Measurements from ENCODE around the gene TMEM217.
A peak's percentile ranks its signal among the peaks of the same experiment; 100 is the strongest.

Gene TMEM217

DNA sequence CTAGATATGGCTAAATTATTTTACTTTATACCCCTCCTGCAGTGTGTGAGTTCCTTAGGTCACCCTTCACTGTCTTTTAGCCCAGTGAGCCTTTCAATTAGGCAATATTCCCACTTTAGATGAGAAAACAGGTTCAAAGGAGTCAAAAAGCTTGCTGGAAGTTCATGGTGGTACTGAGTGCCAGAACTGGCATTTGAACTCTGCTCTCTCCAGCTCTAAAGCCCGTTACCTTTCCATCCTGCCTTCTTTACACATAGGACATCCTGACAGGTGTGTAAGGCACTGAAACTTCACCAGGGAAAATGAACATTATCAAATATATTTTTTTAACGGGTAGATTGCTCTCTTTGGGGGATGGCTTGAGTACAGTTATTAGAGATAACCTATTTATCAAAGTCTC is 11.2 kb upstream of the TMEM217 start:
- DNase-seq (ENCODE audit: insufficient read length, low spot score), result no peak
- TF ChIP-seq SPI1 (IDR thresholded peaks at IDR 0.05; ENCODE audit: low read depth, low read length), result no peak
- no peak for TF ChIP-seq POU2F2 (IDR thresholded peaks at IDR 0.05; ENCODE audit: low read depth, low read length)
- no peak for TF ChIP-seq PAX5 (IDR thresholded peaks at IDR 0.05; ENCODE audit: insufficient read depth, low read length, severe bottlenecking)
- TF ChIP-seq POLR2A (IDR thresholded peaks at IDR 0.05; ENCODE audit: low read depth, low read length), result no peak
- TF ChIP-seq TAF1 (IDR thresholded peaks at IDR 0.05; ENCODE audit: low read depth, low read length), result no peak
- TF ChIP-seq POLR2AphosphoS5 (IDR thresholded peaks at IDR 0.05; ENCODE audit: low read depth, low read length), result no peak
- FAIRE-seq, result no peak

DNA sequence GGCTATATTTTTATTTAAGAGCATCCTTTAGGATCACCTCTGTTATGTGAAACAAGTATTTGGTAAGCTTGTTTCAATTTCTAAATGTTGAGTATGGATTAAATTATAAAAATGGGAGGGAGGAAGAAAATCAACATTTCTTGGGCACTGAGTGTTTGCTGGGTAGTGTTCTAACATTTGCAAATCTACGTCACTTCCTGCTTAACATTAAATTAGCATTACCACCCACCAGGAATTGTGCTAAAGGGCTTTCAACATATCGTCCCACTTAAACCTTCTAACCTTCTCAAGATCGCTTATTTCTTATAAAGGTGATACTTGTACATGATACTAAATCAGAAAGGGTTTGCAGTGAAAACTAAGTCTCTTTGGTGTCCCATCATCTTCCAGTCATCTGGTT is 7.9 kb upstream of the TMEM217 start:
- TF ChIP-seq POU2F2 (IDR thresholded peaks at IDR 0.05; ENCODE audit: low read depth, low read length) (no peak), PAX5 (IDR thresholded peaks at IDR 0.05; ENCODE audit: insufficient read depth, low read length, severe bottlenecking) (no peak), POLR2A (IDR thresholded peaks at IDR 0.05; ENCODE audit: low read depth, low read length) (no peak), POLR2AphosphoS5 (IDR thresholded peaks at IDR 0.05; ENCODE audit: low read depth, low read length) (no peak), SPI1 (IDR thresholded peaks at IDR 0.05; ENCODE audit: low read depth, low read length) (no peak), TAF1 (IDR thresholded peaks at IDR 0.05; ENCODE audit: low read depth, low read length) (no peak)
- FAIRE-seq (no peak), DNase-seq (ENCODE audit: insufficient read length, low spot score) (no peak)

DNA sequence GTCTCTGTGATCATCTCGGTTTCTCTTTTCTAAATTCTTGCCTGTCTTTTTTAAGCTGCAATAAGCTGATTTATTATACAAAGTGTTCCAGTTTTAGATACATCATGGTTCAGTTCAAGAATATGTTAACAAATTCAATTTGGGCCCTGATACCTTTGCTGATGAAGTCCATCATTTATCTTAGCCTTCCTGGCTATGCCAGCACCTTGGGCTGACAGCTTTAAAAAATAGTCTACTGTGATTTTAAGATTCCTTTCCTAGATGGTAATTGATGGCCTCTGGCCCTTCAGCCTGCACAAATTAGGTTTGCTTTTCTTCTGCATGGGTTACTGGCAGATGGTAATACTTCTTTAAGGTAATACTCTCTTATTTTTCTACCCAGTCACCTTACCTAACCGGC is 7.1 kb upstream of the TMEM217 start:
- no peak for DNase-seq (ENCODE audit: insufficient read length, low spot score)
- no peak for FAIRE-seq
- TF ChIP-seq POLR2AphosphoS5 (IDR thresholded peaks at IDR 0.05; ENCODE audit: low read depth, low read length) (no peak), SPI1 (IDR thresholded peaks at IDR 0.05; ENCODE audit: low read depth, low read length) (no peak), POU2F2 (IDR thresholded peaks at IDR 0.05; ENCODE audit: low read depth, low read length) (no peak), POLR2A (IDR thresholded peaks at IDR 0.05; ENCODE audit: low read depth, low read length) (no peak), PAX5 (IDR thresholded peaks at IDR 0.05; ENCODE audit: insufficient read depth, low read length, severe bottlenecking) (no peak), TAF1 (IDR thresholded peaks at IDR 0.05; ENCODE audit: low read depth, low read length) (no peak)

DNA sequence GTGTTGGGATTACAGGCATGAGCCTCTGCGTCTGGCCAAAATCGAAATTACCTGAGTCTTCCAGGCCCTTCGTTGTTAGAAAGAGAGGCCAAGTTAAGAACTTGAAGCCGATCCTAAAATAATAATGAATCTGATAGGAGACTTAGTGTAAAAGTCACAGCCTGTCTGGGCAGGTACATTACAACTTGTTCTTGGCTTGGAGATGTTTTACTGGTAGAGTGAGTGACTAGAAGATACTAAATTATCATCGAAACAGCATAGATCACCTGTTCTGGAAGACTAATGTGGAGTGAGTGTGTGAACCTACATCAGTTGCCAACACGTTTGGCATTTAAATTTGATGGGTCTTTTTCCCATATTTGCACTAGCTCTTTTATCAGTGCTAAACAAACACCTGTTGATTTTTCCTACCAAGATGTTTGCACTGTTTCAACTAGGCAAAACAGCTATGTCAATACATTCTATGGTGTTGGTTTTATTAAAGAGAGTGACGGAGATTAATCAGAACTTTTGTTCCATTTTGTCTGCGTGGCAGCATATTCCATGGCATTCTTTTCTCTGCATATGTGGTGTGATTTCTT is 4.6 kb upstream of the TMEM217 start:
- FAIRE-seq, result peak; percentile 33
- TF ChIP-seq PAX5 (IDR thresholded peaks at IDR 0.05; ENCODE audit: insufficient read depth, low read length, severe bottlenecking) (no peak), POU2F2 (IDR thresholded peaks at IDR 0.05; ENCODE audit: low read depth, low read length) (no peak), TAF1 (IDR thresholded peaks at IDR 0.05; ENCODE audit: low read depth, low read length) (no peak), POLR2AphosphoS5 (IDR thresholded peaks at IDR 0.05; ENCODE audit: low read depth, low read length) (no peak)
- no peak for DNase-seq (ENCODE audit: insufficient read length, low spot score)

- FAIRE-seq (no peak), DNase-seq (ENCODE audit: insufficient read length, low spot score) (no peak)
- TF ChIP-seq TAF1 (IDR thresholded peaks at IDR 0.05; ENCODE audit: low read depth, low read length) (no peak), PAX5 (IDR thresholded peaks at IDR 0.05; ENCODE audit: insufficient read depth, low read length, severe bottlenecking) (no peak), SPI1 (IDR thresholded peaks at IDR 0.05; ENCODE audit: low read depth, low read length) (no peak), POLR2A (IDR thresholded peaks at IDR 0.05; ENCODE audit: low read depth, low read length) (no peak), POU2F2 (IDR thresholded peaks at IDR 0.05; ENCODE audit: low read depth, low read length) (no peak), POLR2AphosphoS5 (IDR thresholded peaks at IDR 0.05; ENCODE audit: low read depth, low read length) (no peak)
Measured at GRCh38 chr6:37261198-37261597, 3.3 kb upstream of the TMEM217 start.

- TF ChIP-seq POLR2A (IDR thresholded peaks at IDR 0.05; ENCODE audit: low read depth, low read length) (no peak), POU2F2 (IDR thresholded peaks at IDR 0.05; ENCODE audit: low read depth, low read length) (no peak), POLR2AphosphoS5 (IDR thresholded peaks at IDR 0.05; ENCODE audit: low read depth, low read length) (no peak), PAX5 (IDR thresholded peaks at IDR 0.05; ENCODE audit: insufficient read depth, low read length, severe bottlenecking) (no peak), TAF1 (IDR thresholded peaks at IDR 0.05; ENCODE audit: low read depth, low read length) (no peak), SPI1 (IDR thresholded peaks at IDR 0.05; ENCODE audit: low read depth, low read length) (no peak)
- peak; percentile 64 for FAIRE-seq
Measured at GRCh38 chr6:37260444-37260843, 2.5 kb upstream of the TMEM217 start.

DNA sequence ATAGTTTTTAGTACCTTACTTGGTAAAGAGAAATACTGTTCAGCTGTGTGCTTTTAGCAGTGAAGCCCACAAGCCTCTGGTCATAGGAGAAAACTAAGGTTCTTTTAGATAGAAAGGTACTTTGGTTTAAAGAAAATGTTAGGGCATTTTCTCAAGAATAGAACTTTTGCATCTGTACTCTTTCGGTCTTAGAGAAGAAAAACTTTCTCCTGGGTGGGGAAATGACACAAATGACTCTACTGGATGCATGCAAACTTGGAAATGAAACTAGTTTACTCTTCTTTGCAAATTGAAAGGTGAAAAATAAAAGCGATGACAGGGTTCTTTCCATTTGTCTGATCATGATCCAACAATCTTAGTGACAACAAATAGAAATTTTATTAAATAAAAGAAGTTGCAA is 2.1 kb upstream of the TMEM217 start:
- TF ChIP-seq POLR2A (IDR thresholded peaks at IDR 0.05; ENCODE audit: low read depth, low read length) (no peak; the same call in 1 of the 2 replicates), SPI1 (IDR thresholded peaks at IDR 0.05; ENCODE audit: low read depth, low read length) (peak; percentile 25; the same call in 1 of the 2 replicates), TAF1 (IDR thresholded peaks at IDR 0.05; ENCODE audit: low read depth, low read length) (peak; percentile 56; the same call in 1 of the 2 replicates), POU2F2 (IDR thresholded peaks at IDR 0.05; ENCODE audit: low read depth, low read length) (no peak), PAX5 (IDR thresholded peaks at IDR 0.05; ENCODE audit: insufficient read depth, low read length, severe bottlenecking) (no peak)
- DNase-seq (ENCODE audit: insufficient read length, low spot score), result no peak
- peak; percentile 61 for FAIRE-seq

More at GRCh38 chr6:37260444-37260843, 2.5 kb upstream of the TMEM217 start:
- DNase-seq (ENCODE audit: insufficient read length, low spot score), result no peak

- DNase-seq (ENCODE audit: insufficient read length, low spot score) (no peak), FAIRE-seq (peak; percentile 84)
- TF ChIP-seq POLR2A (IDR thresholded peaks at IDR 0.05; ENCODE audit: low read depth, low read length) (0 out of 2 replicates have a peak, but pooled peaks have one; percentile 26), PAX5 (IDR thresholded peaks at IDR 0.05; ENCODE audit: insufficient read depth, low read length, severe bottlenecking) (no peak)
Measured at GRCh38 chr6:37259191-37259590, 1.2 kb upstream of the TMEM217 start.

- FAIRE-seq, result no peak
- TF ChIP-seq TAF1 (IDR thresholded peaks at IDR 0.05; ENCODE audit: low read depth, low read length) (no peak), SPI1 (IDR thresholded peaks at IDR 0.05; ENCODE audit: low read depth, low read length) (no peak), POLR2AphosphoS5 (IDR thresholded peaks at IDR 0.05; ENCODE audit: low read depth, low read length) (no peak), PAX5 (IDR thresholded peaks at IDR 0.05; ENCODE audit: insufficient read depth, low read length, severe bottlenecking) (no peak), POLR2A (IDR thresholded peaks at IDR 0.05; ENCODE audit: low read depth, low read length) (no peak), POU2F2 (IDR thresholded peaks at IDR 0.05; ENCODE audit: low read depth, low read length) (no peak)
- DNase-seq (ENCODE audit: insufficient read length, low spot score), result no peak
Measured at GRCh38 chr6:37258405-37259105, 611 bp upstream of the TMEM217 start.

GRCh38 chr6:37257320-37257633 is 667 bp downstream of the TMEM217 start:
- TF ChIP-seq PAX5 (IDR thresholded peaks at IDR 0.05; ENCODE audit: insufficient read depth, low read length, severe bottlenecking) (no peak), TAF1 (IDR thresholded peaks at IDR 0.05; ENCODE audit: low read depth, low read length) (no peak), SPI1 (IDR thresholded peaks at IDR 0.05; ENCODE audit: low read depth, low read length) (no peak), POLR2AphosphoS5 (IDR thresholded peaks at IDR 0.05; ENCODE audit: low read depth, low read length) (no peak), POLR2A (IDR thresholded peaks at IDR 0.05; ENCODE audit: low read depth, low read length) (no peak), POU2F2 (IDR thresholded peaks at IDR 0.05; ENCODE audit: low read depth, low read length) (no peak)
- DNase-seq (ENCODE audit: insufficient read length, low spot score) (no peak), FAIRE-seq (no peak)

Data from GM12891 (cell line).